ENCODE measurements around the gene SLC50A1. TPM values are rescaled to one million over a fixed set of nuclear protein-coding genes. Genes with fewer than 3 reads are reported as not detected.
"Not testable (repeated sequence)": the region's sequence is repeated elsewhere in the genome, so short reads cannot be mapped to it uniquely, and the experiment has no call there.

Gene SLC50A1
- total RNA-seq, 1 experiment from 2014 or later = 47.5 TPM

DNA sequence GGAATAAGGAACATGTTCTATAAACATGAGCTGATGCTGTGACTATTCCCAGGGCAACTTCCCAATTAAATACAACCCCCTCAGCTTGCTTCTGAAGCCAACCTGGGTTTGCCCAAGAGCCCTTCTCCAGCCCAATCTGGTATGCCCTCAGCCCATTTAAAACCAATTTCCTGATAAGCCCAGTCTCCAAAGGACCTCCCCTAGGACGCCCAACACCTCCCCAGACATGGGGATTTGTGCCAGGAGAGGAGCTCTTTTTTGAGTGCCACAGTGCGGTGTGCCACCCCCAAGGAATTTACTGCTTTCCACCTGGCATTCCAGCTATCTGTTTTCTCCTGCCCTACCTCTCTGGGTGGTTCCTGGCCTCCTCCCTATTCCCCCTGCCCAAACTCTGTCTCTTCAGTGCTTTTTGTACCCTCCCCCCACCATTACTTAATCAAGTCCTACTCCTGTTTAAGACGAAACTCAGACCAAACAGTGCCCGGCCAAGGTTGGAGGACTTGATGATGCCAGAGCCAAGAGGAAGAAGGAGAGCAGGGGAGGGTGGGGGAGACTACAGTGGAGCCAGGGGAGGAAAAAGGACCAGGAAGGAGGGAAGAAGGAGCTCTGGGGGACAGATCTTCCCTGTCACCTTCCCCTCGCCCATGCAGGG is 19.4 kb upstream of the SLC50A1 start:
- DNase-seq (ENCODE audit: low spot score) = no peak

DNA sequence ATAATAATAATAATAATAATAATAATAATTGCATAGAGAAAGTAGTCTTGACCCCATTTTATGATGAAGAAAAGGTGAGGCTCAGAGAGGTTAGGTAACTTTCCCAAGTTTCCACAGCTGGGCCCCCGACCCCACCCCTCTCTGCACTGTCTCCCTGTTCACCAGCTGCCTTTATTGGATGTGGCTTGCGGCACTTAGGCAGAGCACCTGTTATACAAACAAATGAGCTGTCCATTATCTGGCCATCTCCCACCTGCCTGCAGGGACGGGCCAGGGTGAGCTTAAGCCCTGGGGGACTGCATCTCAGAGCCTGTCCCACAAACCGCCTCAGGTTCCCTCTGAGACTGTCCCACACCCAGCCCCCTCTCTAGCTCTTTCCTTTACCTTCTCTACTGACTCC is 18.0 kb upstream of the SLC50A1 start:
- DNase-seq (ENCODE audit: low spot score) = no peak

DNA sequence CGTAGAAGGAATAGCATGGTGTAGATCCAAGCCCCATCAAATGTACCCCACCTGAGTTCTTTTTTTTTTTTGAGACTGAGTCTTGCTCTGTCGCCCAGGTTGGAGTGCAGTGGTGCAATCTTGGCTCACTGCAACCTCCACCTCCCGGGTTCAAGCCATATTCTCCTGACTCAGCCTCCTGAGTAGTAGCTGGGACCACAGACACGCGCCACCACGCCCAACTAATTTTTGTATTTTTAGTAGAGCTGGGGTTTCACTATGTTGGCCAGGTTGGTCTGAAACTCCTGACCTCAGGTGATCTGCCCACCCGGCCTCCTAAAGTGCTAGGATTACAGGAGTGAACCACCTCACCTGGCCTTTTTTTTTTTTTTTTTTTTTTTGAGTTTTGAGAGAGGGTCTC is 17.6 kb upstream of the SLC50A1 start:
- not testable (repeated sequence) for DNase-seq (ENCODE audit: low spot score)

DNA sequence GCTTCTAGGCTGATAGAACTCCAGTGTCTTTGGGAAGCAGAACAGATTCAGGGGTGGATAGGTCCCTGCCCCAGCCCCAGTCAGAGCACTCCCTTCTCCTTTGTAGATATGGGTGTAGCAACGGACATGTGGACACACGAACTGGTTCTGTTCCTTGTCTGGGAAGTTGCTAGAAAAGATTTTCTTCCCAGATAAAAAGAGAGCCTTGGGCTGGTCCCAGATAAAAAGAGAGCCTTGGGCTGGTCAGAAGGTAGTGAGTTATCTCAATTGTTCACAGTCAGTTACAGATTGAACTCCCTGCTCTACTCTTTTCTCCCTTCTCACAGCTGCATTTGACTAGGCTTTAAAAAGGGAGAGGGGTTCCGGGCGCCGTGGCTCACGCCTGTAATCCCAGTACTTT is 15.4 kb upstream of the SLC50A1 start:
- peak; percentile 26 for DNase-seq (ENCODE audit: low spot score)

DNA sequence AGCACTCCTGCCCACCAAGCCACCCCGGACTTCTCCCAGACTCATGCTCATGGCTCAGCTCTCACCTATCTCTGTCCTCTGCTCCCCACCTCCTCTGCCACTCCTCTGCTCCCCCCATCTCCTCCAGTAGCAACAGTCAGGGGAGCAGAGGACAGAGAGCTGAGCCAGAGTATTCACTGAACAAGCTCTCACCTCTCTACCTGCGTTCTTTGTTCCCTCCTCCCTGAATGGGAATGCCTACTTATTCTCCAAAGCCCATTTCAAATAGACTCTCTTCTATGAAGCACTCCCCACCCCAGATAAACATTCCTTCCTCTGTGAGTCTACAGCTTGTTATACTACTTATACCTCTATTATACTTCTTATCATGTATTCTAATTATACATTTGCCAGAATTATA is 14.4 kb upstream of the SLC50A1 start:
- DNase-seq (ENCODE audit: low spot score) = no peak

DNA sequence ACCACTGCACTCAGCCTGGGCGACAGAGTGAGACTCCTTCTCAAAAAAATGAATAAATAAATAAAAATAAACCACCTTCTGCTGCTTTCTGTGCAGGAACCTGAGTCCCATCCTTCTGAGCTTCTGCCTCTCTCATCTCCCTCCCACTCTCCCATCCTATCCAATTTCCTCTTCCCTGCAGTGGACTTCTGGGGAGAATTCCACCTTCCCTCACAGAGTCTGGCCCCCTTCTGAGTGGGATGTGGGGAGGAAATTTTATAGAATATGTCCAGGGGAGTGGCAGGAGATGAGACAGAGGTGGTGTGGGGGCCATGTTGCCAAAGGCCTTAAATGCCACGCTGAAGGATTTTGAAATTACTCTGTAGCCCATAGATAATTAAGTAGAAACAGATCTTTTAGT is 13.3 kb upstream of the SLC50A1 start:
- DNase-seq (ENCODE audit: low spot score) = no peak

DNA sequence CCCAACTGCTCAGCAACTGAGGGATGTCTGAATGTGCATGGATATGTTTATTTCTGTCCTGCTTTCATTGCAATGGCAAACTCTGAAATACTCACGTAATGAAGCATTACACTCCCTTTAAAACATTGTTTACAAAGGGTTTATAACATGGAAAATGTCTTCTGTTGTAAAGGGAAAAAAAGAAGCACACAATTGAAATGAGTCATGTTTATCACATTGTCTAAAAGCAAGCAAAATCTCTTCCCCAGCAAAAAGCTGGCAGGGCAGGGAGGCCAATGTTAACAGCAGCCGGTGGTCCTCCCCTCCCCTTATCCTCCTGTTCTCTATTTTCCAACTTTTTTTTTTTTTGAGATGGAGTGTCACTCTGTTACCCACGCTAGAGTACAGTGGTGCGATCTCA is 11.9 kb upstream of the SLC50A1 start:
- DNase-seq (ENCODE audit: low spot score) = no peak

DNA sequence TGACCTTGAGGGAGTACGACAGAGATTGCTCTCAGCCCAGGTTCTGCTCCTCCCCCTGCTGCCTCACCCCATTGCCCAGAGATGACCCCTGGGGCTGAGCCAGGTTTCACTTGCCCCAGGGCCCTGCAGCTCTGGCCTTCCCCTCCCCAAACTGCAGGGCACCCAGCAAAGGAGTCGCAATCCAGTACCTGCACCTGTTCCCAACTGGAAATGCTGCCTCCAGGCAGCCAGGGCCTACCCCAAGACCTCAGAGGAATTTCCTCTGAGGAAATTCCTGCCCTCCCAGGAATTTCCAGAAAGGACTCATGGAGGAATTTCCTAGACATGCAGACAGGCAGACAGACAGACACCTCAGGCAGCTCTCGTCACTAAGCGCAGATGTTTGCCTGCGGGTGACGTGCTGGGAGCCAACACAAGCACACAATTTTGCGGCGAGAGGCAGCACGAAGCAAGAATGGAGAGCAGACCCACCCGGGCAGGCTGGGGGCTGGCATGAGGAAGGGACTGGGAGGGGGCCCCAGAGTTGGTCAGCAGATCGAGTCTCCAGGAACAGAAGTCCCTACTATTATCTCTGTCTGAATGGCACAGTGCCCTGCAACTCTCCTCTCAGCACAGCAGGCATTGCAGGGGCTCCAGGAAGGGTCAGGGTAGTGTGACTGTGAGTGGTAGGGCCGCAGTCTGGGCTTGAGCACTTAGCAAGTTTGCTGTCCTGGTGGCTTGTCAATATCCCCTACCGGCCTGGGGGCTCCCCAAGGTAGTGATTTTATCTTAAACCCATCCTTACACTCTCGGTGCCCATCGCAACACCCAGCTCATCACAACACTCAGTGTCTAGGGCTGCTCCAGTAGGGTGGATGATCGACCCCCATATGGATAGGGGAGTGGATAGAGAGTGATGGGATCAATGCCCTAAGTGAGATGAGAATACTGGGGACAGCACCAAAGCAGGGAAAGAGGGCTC is 10.9 kb upstream of the SLC50A1 start:
- no peak for DNase-seq (ENCODE audit: low spot score)

DNA sequence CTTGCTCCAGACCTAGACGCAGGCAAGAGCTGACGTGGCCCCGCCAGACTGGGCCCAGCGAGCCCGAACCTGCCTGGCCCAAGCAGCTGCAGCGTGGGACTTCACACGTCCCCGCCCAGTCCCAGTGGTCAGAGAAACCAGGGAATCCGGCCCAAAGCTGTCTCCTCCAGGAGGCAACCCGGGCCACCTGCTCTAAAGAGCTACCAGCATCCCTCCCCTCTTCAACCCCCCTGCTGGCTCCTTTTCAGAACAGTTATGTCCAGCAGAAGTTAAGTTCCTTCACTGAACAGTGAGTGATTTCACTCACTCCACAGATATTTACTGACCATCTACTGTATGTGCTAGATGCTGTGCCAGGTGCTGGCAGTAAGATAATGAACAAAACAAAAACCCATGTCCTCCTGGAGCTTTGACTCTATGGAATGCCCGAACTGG is 10.1 kb upstream of the SLC50A1 start:
- DNase-seq (ENCODE audit: low spot score) = no peak

DNA sequence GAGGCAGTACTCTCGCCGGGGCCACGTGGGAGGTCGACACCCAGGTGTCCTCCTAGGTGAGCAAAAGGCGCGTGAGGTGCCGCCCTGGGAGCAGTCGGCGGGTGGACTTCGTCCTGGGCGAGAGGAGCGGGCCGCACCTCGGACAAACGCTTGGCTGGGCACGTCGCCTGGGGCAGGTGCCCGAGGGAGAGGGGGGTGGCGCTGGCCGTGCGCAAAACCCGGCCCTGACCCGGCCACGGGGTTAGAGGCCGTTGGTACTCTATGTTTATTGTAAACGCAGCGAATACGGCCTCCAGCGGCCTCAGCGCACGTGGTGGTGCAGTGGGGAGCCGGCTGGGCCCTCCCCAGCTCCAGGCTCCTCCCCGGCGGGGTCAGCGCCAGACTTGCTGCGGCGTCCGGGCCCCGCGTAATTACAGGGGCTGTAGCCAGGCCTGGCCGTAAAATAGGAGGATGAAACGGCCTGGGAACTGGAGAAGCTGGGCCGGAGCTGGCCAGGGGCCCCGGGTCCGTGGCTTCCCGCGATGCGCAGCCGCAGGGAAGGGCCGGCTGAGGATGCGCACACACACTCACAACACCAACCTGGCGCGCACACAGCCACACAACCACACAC is 9.6 kb upstream of the SLC50A1 start:
- DNase-seq (ENCODE audit: low spot score) = peak; percentile 76

DNA sequence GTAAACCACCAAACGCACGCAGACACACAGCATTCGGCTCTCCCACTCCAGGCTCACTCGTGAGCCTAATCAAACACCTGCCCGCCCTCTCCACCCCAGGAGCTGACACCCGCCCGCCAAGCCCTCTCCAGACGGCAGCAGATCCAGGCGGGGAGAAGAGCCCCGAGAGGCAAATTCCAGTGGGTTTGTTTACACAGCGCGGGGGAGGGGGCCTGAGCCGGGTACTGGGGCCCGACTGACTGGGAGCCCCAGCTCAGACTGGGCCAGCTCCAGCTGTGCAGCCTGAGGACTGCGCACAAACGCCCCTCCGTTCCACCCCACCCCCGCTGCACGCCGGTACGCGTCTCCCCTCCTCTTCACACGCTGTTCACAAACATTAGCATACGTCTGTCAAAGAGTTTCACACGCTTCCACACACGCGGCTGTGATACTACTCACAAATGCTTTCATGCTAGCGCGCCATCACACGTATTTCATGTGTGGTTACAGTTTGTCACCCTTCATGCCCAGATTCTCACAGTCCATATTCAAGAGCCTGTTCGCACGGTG is 9.0 kb upstream of the SLC50A1 start:
- peak; percentile 52 for DNase-seq (ENCODE audit: low spot score)

DNA sequence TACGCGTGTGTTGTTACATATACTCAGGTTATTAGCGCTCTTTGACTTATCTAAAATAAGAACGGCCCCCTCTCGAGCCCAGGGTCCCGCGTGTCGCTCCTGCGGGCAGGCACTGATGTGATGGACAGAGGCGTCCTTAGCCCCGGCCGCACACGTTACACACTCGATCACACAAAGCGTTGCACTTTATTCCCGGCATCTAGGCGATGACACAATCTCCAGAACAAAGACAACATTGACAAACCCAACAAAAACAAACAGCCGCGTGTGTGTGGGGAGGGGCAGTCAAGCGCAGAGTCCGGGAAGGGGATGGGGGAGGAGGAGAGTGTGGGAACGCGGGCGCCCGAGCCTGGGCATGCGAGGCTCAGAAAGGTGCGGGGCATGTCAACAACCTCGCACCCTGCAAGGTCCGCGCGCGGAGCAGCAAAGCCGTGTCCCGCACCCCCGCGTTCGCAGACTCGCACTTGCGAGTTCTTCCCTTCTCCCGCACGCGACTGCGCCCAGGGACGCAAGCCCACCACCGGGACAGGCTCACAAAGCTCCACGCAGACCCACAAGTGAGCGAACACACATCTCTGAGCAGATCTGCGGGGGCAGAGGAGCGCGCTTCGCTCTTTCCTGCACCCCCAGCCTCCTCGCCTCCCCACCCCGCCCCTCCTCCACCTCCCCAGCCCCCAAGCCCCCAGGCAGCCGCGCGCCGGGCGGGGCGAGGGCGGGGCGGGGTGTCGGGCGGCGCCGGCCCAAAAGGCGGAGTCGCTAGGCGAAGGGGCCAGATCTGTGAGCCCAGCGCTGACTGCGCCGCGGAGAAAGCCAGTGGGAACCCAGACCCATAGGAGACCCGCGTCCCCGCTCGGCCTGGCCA is 8.3 kb upstream of the SLC50A1 start, which contains the start of gene EFNA1:
TSS of gene EFNA1 (plus strand) at position 772 of the 862 bp plus-strand sequence. CDS start 102 bp downstream, outside the sequence.
- peak; percentile 79 for DNase-seq (ENCODE audit: low spot score)

DNA sequence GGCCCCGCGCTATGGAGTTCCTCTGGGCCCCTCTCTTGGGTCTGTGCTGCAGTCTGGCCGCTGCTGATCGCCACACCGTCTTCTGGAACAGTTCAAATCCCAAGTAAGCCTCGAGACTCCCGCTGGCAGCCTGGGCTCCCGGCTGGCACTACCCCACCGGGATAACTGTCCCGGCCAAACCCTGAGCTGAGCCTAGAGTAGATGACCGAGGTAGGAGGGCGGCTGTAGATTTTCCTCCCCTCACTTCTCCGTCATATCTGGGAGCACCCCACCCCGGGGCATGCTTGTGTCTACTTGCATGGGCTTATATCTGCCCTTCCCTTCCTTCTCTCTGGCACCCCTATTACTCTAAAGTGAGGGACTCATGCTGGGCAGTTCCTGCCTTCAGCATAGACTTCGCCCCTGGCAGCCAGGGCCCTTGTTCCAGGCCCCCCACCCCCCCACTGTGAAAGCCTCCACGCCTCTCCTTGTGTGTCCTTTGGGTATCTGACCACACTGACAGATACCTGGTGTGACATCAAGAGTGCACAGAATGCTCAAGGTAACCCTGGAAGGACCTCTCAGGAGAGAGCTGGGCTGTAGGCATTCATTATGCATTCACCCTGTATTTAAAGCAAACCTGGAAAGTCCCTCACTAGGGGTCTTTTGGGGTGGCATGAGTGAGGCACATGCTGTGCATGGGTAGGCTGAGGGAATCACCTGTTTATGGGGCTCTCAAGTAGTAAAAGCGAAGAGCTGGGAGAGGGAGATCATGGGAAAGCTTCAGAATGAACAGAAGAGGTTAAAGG is 7.5 kb upstream of the SLC50A1 start:
- DNase-seq (ENCODE audit: low spot score) = no peak

DNA sequence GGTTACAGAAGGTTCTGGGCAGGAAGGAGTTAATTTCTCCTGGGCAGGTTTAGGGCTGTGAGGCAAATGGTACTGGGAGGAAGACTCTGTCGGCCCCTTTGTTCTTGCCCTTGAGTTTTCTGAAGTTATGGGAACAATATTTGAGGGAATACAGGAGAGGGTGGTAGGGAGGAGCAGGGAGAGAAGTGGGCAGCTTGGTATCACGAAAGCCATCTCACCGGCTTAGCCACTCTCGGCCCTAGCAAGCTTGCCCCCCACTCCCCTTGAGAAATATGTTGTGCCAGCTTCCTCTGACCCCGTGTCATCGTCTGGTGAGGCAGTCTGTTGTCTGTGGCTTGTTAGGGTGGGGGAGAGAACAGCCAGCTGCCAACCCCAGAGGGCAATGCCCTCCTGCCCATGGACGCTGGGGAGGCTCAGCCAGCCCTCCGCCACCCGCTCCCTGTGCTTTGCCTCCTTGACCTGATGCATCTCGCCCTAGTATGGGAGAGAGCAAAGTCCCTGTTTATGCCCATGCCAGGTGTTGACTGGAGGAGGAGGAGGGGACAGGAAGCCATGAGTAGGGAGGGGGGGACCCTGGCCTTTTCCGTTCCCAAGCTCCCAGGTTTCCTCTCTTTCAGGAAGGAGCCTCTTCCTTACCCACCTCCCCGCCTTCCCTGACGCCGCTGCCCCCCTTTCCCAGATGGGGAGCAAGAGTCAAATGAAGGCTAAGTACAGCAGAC is 6.7 kb upstream of the SLC50A1 start:
- DNase-seq (ENCODE audit: low spot score) = peak; percentile 80

DNA sequence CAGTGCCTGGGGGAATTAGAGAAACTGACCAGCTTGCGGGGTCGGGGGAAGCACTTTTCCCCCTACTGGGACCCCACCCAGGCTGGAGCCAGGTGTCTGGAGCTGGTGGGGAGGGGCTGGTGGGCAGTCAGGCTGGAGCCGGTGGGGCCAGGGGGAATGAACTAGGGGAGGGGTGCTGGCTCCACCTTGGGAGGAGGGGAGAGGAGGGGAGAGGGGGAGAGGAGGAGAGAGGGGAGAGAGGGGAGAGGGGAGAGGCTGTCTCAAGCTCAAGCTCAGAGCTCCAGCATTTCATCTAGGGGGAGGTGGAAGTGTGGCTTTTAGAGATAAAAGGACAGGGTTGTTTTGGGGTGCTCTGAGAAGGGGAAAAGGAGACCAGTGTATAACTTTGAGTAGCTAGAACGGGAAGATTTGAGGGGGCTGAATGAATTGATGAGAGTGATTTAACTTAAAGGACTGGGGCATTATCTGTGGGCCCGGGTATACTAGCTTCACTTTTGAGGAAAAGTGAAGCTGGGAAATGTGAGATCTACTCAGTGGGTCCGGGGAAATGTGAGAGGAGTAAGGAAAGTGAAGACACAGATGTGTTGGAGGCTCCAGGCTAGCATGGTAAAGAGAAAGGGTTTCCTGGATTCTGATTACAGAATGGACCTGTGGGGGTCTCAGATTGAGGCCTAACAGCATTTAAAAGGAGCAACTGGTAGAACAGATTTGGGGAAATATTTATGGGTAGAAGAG is 5.2 kb upstream of the SLC50A1 start:
- no peak for DNase-seq (ENCODE audit: low spot score)

DNA sequence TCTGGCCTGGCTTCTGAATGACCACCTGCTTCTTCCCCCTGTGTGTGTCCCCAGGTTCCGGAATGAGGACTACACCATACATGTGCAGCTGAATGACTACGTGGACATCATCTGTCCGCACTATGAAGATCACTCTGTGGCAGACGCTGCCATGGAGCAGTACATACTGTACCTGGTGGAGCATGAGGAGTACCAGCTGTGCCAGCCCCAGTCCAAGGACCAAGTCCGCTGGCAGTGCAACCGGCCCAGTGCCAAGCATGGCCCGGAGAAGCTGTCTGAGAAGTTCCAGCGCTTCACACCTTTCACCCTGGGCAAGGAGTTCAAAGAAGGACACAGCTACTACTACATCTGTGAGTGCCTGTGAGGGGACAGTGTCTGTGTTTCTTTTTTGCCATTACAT is 4.4 kb upstream of the SLC50A1 start:
- DNase-seq (ENCODE audit: low spot score) = no peak

DNA sequence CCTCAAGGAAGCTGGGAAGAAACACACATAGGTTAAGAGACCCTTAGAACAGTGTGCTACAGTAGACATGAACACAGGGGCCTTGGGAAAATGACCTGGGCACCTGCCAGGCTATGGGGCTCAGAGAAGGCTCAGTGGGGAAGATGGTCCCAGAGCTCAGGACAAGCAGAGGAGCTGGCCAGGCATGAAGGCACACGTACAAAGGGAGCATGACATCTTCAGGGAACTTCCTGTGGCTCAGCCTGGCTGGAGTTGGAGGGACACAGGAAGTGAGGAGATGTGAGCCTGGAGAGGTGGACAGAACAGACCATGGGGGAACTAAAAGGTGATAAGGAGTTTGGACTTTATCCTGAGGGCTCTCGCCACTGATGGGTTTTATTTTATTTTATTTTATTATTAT is 3.8 kb upstream of the SLC50A1 start:
- no peak for DNase-seq (ENCODE audit: low spot score)

DNA sequence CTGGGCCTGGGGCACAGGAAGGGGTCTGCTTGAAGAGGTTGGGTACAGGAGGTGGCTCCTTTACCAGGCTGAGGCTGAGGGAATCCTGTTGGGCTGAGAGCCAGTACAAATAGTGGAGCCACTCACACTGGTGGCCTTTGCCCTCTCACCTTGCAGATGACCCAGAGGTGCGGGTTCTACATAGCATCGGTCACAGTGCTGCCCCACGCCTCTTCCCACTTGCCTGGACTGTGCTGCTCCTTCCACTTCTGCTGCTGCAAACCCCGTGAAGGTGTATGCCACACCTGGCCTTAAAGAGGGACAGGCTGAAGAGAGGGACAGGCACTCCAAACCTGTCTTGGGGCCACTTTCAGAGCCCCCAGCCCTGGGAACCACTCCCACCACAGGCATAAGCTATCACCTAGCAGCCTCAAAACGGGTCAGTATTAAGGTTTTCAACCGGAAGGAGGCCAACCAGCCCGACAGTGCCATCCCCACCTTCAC is 1.8 kb upstream of the SLC50A1 start:
- no peak for DNase-seq (ENCODE audit: low spot score)

DNA sequence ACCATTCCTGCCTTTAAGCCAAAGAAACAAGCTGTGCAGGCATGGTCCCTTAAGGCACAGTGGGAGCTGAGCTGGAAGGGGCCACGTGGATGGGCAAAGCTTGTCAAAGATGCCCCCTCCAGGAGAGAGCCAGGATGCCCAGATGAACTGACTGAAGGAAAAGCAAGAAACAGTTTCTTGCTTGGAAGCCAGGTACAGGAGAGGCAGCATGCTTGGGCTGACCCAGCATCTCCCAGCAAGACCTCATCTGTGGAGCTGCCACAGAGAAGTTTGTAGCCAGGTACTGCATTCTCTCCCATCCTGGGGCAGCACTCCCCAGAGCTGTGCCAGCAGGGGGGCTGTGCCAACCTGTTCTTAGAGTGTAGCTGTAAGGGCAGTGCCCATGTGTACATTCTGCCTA is 1.3 kb upstream of the SLC50A1 start:
- no peak for DNase-seq (ENCODE audit: low spot score)

All from HT-29 (cell line).